Stimulated activated CD8-positive, alpha-beta memory T cell treated with anti-CD3 and anti-CD28 coated beads, Interleukin-15, amount 100 ng/mL, for 4 hours (primary cell): ENCODE data around the gene LCP2.

Source experiments
- DNase-seq, 2 donors: peaks; one replicate each; pipeline ENCODE4 v3.0.0-alpha.2; 2020; ENCODE audit warnings: low read depth in 2 of 2

Gene LCP2

GRCh38 chr5:170297589-170298462, at the start of gene LCP2:
TSS of gene LCP2 (minus strand) at chr5:170297777. CDS start at chr5:170297611, 166 bp downstream.
- DNase-seq: no peak

DNA sequence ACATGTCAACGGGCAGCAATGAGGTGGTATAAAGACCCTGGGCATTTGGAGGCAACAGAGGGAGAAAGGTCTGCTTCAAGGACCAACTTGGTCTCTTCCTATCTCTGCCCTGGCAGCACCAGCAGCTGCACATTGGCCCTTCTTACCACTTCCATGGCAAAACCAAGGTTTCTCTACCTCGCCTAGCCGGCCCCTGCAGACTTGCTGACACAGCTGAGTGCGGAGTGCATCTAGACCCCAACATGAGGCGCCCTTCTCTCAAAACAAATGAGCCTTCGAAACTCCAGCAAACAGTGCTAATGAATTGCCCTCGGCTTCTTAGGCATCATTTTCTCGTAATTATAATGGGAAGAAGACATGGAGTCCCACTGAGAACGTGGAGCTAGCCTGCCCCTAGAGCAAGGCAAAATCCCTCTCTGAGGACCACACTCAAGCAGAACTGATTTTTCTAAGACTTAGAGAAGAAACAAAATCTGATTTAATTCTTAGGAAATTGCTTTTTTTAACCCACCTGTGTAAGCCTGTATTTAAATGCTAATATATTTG, 49.5 kb upstream of the LCP2 start:
- DNase-seq: no peak

GRCh38 chr5:170345971-170346370, 48.4 kb upstream of the LCP2 start:
- no peak for DNase-seq

GRCh38 chr5:170343177-170343576, 45.6 kb upstream of the LCP2 start:
- no peak for DNase-seq

- no peak for DNase-seq
Observed at GRCh38 chr5:170342153-170342725, 44.7 kb upstream of the LCP2 start.

- no peak for DNase-seq
Observed at GRCh38 chr5:170341545-170341944, 44.0 kb upstream of the LCP2 start.

- DNase-seq: no peak
Observed at GRCh38 chr5:170339780-170340167, 42.2 kb upstream of the LCP2 start.

DNA sequence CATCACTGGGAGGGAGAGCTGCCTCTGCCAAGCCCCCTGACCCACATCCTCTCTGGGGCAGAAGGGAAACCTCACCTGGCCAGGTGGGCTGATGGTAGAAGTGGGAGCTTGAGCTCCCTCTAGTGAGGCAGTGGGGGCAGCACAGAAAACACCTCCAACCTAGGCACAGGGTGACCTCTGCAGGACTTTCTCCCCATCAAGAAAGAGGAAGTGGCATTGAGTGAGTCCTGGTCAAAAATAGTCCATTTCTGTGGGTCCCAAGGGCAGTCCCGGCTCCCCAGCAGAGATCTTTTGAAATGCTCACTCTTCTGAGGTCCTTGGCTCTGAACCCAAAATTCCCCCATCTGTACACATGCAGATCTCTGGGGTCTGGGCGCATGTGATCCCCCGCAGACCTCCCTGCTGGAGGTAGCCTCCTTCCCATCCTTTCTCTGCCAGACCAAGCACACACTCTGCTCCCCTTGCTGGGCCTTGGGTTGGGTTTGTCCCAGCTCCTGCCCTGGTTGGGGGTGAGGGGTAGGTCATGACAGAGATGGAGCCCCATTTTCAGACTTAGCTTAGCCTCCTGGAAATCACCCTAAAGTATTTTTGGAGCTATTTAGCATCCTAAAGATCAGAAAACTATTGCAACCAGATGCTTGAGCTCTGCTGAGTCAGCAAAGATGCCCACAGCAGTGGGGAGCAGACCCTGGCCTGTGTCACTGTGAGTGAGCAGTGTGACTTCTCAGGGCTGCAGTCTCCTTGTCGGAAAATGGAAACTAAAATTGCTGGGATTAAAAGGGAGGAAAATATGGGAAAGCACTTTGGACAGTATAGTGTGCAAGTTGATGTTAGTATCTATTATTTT, 41.6 kb upstream of the LCP2 start:
- peak; percentile 40 to 54 for DNase-seq

DNA sequence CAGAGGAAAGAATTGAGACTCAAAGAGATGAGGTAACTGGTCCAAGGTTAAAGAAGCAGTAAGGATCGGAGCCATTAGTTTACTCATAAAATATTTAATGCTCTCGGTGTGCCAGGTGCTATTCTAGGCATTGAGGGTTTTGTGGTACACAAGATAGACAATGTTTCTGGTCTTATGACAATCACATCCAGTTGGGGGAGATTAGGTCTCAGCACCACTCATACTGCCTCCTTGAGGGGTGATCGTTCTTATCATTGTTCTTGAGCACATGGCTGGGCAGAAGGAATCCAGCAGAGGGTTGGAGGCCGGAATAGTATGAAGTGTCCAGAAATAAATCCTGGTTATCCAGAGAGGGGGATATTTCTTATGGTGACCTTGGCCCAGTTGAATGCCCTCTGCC, 40.7 kb upstream of the LCP2 start:
- DNase-seq: no peak

DNA sequence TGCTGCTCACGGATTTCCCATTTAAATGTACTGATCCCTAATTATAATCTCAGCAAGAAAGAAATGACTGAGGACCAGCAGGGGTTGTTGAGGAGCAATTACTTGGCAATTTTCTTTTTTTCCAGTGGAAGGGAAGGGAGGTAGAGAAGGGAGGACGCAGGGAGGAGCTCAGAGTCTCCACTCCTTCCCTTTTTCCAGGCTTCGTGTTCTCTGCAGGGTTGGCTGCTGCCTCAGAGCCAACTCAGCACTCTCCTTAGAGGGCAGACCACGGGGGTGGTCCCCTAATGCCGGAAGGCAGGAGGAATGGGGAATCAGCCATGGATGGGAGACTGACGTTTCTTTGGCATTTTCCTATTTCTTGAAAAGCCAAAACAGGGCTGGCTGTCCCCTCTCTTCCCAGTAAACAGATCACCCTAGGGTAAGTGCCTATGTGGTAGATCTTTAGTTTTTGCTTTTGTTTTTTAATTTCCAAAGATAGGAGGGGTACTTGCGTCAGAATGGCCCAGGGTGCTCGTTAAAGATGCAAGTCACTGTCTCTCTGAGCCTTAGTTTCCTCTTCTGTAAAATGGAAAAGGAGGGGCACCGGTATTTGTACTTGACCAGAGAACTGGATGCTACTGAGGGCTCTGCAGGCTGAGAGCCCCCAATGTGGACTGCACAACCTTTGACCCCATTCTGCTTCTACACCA, 39.6 kb upstream of the LCP2 start:
- DNase-seq: no peak

DNA sequence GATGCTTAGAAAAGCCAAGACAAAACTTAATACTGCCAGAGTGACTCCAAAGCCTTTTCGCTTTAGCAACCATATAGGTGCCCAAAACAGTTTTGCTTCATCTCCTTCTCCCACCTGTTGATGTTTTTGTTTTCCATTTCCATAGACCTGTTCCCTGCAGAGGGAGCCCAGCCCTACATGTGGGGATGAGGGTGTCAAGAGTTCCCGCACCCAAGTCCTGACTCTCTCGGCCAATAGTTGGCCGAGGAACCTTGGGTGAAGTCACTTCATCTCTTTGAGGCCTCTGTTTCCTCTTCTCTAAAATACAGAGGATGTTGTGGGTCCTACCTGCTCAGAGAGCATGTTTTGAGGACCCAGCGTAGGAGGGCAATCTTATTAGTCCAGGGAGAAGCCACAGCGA, 38.5 kb upstream of the LCP2 start:
- no peak for DNase-seq

DNA sequence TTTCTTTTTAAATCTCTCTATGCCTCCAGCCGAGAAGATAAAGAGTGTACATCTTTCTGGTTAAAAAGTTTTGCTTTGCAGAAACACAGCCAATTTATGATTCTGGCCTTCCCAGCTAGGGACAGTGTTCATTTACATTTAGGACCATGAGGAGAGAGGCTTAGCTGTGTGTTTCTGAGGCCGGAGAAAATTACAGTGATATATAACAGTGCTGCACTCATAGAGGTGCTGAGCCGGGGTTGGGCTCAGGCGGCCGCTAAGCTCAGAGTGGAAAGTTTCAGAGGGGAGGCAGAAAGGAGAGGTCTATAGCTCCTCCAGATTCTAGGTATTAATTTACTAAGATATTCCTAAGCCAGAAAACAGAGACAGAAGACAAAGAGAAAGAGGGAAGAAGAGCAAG, 37.0 kb upstream of the LCP2 start:
- DNase-seq: no peak

- peak; percentile 54 to 72 for DNase-seq
Observed at GRCh38 chr5:170333161-170333910, 35.8 kb upstream of the LCP2 start.

- DNase-seq: no peak
Observed at GRCh38 chr5:170332058-170332457, 34.5 kb upstream of the LCP2 start.

DNA sequence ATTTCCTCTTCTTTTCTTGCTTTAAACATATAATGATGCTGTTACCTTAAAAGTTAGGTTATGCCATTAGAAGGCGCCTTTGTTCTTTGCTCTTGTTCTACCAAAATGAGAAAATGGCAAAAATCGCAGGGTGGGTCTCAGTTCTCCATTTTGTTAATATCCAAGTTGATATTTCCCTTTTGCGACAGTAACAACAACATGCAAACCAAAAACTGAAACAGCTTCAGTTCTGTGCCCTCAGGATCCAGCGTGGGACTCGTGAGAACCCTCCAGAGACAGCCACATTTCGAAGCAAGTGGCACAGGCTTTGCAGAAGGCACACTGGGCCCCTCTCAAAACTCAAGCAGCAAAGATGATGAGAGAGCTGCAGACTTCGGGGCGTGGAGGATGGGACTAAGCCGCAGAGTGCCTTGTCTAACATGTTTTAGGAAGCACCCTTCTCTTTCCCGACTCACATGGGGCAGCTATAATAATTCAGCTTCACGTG, 33.0 kb upstream of the LCP2 start:
- no peak for DNase-seq

DNA sequence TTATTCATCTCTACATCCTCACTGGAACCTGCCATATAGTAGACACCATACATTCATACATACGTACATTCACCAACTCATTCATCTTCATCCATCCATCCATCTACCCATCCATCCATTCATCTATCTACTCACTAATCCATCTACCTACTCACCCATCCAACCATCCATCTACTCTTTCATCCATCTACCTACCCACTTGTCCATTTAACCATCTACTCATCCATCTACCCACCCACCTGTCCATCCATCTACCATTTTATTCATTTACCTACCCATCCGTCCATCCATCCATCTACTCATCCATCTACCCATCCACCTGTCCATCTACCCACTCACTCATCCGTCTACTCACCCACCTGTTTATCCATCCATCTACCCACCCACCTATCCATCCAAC, 31.9 kb upstream of the LCP2 start:
- no peak for DNase-seq

DNA sequence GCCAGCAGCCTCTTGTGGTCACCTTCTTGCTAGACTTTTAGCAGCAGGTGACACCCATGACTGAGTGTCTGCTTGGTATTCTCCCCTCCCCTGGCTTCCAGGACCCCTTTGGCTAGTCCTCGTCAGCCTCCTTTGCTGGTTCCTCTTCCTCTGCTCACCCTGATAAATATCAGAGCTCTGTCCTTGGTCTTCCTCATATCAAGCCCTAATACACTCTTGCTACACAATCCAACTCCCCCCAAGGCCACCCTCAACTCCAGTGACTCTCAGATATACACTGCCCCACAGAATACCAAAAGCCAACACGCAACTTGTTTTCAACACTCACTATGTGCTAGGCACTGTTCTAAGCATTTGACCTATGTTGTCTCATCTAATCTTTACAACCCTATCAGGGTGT, 30.3 kb upstream of the LCP2 start:
- no peak for DNase-seq

GRCh38 chr5:170327168-170327567, 29.6 kb upstream of the LCP2 start:
- DNase-seq: no peak

- no peak for DNase-seq
Observed at GRCh38 chr5:170319301-170319700, 21.7 kb upstream of the LCP2 start.

- no peak for DNase-seq
Observed at GRCh38 chr5:170317499-170317898, 19.9 kb upstream of the LCP2 start.

GRCh38 chr5:170316937-170317336, 19.4 kb upstream of the LCP2 start:
- no peak for DNase-seq
